H7 (cell line): ENCODE data around the gene PDLIM1. TPM values are rescaled to one million over a fixed set of nuclear protein-coding genes. Genes with fewer than 3 reads are reported as not detected.

Source experiments
- DNase-seq: peaks from one replicate; pipeline ENCODE4 v3.0.0; 2012
- H3K27me3 ChIP-seq: 2 replicates; pipeline ENCODE4 v1.6.0; 2011; ENCODE audit warnings: mild to moderate bottlenecking, low read length; ENCODE audit not compliant: control insufficient read depth, insufficient read depth
- H3K36me3 ChIP-seq: replicated peaks from 2 replicates; pipeline ENCODE4 v1.5.1; 2011; ENCODE audit warnings: low read length; ENCODE audit not compliant: control insufficient read depth, insufficient read depth
- H3K4me3 ChIP-seq: 2 replicates; pipeline ENCODE4 v1.5.1; 2011; ENCODE audit warnings: low read depth, mild to moderate bottlenecking, control low read depth, low read length, moderate library complexity; ENCODE audit not compliant: insufficient read depth
- total RNA-seq: library from RNA; depleted of rRNA; stranded (reverse); fragments of >200 nt; shearing (Covaris generic); gene quantifications from 2 replicates; pipeline ENCODE4 v1.2.3, GENCODE V29; 2014; rRNA removed

Gene PDLIM1
- total RNA-seq: 31.3 and 32.4 TPM in 2 replicates

DNA sequence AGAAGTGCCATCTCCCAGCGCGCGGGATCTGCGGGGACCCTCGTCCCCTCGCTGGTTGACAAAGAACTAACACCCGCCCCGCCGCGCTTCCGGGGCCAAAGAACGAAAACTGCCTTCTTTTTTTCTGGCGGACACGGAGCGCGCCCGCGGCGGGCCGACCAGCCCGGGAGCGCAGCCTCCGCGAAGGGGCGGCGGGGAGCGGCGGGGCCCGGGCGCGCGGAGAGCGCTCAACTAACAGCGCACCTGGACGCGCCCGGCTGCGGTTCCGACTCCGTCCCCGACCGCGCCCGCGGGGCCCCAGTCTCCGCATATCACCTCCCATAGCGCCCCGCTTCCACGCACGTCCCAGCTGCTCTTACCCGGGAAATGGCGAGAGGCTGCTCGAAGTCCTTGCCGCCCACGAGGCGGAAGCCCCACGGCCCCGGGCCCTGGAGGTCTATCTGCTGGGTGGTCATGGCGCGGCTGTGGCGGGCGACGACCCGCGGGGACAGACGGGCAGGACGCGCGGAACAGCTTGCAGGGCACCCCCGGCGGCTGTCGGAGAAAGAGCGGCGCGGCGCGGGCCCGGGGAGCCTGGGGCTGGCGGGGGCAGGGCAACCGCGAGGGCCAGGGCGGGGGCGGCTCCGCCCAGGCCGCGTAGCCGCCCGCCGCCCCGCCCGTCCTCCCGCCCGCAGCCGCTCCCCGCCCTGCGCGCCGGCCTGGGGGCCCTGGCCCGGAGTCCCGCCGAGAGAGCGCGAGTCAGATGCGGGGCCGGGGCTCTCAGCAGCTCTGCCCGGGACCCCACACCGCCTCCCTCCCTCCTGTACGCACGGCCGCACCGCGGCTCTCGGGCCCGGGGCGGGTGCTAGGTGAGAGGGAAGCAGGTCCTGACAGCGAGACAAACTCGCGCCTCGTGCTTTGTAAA lies at the start of gene PDLIM1:
TSS of gene PDLIM1 (minus strand) at position 543 of the 904 bp plus-strand sequence. CDS start at position 455, 88 bp downstream.
- H3K27me3 ChIP-seq: peaks cover 22% of the 10 kb centered on the region

GRCh38 chr10:95339863-95340262 lies 49.1 kb upstream of the PDLIM1 start:
- no peak for DNase-seq
- no peak overlapping the region for H3K4me3 ChIP-seq
- no peaks in the 10 kb centered on the region for H3K27me3 ChIP-seq
- H3K36me3 ChIP-seq: peaks cover 3% of the 10 kb centered on the region

More for the DNA sequence above, at the start of gene PDLIM1:
- peak within 1 kb of the TSS; percentile 96 for H3K4me3 ChIP-seq
- peak; percentile 95 for DNase-seq
- H3K36me3 ChIP-seq: peaks cover 3% of the 10 kb centered on the region; the same call in 1 of the 2 replicates

GRCh38 chr10:95337423-95338160 lies 46.8 kb upstream of the PDLIM1 start:
- no peaks in the 10 kb centered on the region for H3K27me3 ChIP-seq
- no peak overlapping the region for H3K4me3 ChIP-seq
- DNase-seq: no peak
- H3K36me3 ChIP-seq: peaks cover 3% of the 10 kb centered on the region

DNA sequence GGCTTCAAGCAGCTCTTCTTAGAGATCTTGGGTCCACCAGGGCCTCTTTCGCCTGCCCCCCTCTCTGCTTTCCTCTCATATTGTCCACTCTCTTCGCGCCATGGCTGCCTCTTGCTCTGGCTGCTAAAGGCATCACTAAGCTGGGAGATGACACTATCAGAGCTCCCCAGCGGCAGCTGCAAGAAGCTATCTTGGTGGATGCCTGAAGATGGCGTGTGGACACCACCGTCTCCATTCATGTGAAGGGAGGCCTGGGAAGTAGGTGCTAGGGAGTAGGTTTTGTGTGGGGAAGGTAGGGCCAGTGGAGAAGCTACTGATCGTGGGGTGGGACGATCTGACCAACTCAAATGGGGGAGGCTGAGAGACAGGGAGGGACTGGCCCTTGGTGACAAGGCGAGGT lies 45.9 kb upstream of the PDLIM1 start:
- Histone ChIP-seq H3K36me3 (peaks cover 3% of the 10 kb centered on the region), H3K4me3 (no peak overlapping the region), H3K27me3 (no peaks in the 10 kb centered on the region)
- DNase-seq: no peak

- Histone ChIP-seq H3K4me3 (no peak overlapping the region), H3K27me3 (no peaks in the 10 kb centered on the region)
- DNase-seq: no peak
Observed at GRCh38 chr10:95335933-95336699, 45.3 kb upstream of the PDLIM1 start.

DNA sequence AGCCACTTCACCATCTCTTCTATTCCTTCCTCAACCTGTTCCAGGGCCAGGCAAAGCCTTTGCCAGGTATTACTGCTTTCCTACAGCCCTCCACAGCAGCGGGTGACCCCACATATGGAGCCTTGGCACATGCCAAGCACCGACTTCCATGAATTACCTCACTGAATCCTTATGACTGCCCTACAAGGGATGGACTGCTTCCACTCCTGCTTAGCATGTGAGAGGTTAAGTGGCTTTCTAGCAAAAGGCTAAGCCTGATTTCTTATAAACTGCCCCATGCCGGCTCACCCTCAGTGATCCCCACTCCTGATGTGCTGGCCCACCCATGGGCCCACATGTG lies 44.0 kb upstream of the PDLIM1 start:
- Histone ChIP-seq H3K4me3 (no peak overlapping the region), H3K27me3 (no peaks in the 10 kb centered on the region), H3K36me3 (peaks cover 2% of the 10 kb centered on the region; the same call in 1 of the 2 replicates)
- no peak for DNase-seq

More at GRCh38 chr10:95335933-95336699, 45.3 kb upstream of the PDLIM1 start:
- peaks cover 3% of the 10 kb centered on the region for H3K36me3 ChIP-seq

DNA sequence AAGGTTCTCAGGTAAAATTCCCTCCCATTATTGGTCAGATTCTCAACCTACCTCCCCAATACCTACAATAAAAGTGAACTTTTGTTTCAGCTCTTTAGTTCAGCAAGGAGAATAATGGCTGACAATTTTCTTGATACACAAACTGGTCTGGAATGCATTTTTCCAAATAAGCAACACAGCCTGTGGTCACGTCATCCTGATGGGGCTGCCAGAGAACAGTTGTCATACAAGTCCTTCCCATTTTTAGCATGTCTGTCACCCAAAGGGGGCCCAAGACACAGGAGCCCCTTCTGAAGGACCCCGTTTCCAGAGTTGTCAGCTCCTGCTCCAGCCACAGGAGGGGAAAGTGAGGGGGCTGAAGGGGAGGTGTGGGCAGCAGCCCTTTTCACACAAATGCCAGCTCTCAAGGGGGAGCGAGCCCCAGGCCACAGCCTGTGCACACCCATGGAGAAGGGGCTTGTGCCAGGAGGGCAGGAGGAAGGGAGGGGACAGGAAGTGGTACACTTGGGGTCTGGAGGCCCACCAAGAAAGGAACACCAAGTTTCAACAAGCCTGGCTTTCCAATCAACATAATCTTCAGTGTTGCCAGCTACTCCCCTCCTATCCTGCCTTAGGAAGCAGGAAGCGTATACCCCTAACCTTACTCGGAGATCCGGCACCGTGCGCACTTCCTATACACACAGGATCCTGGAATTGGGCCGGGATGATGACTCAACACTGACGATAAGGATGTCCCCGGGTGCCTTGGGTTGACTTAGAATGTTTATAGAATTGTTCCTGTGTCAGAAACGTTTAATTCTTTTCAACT lies 43.4 kb upstream of the PDLIM1 start:
- H3K4me3 ChIP-seq: no peak overlapping the region
- H3K27me3 ChIP-seq: no peaks in the 10 kb centered on the region
- no peak for DNase-seq
- peaks cover 2% of the 10 kb centered on the region; the same call in 1 of the 2 replicates for H3K36me3 ChIP-seq

DNA sequence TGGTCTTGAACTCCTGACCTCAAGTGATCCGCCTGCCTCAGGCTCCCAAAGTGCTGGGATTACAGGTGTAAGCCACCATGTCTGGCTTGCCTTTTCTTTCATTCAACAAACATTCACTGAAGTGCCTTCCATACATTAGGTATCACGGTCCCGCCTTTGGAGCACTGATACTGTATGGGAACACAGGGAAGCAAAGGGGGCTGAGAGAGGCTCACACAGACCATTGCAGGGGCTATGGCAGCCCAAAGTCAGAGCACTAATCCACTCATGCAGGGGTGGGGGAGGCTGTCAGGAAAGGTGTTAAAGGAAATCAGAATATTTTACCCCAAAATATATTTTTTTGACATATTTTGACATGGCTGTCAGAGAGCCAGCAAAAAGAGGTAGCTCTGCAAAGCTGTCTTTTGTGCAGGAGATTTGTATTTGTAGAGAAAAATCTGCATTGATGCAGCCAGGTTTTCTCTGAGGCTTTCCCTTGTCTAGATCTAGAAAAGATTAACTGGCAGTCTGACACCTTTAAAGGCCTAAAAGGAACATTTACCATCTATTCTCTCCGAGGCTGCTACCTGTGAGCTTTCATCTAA lies 42.0 kb upstream of the PDLIM1 start:
- no peaks in the 10 kb centered on the region for H3K27me3 ChIP-seq
- H3K36me3 ChIP-seq: no peaks in the 10 kb centered on the region; the same call in 1 of the 2 replicates
- DNase-seq: no peak
- no peak overlapping the region for H3K4me3 ChIP-seq

DNA sequence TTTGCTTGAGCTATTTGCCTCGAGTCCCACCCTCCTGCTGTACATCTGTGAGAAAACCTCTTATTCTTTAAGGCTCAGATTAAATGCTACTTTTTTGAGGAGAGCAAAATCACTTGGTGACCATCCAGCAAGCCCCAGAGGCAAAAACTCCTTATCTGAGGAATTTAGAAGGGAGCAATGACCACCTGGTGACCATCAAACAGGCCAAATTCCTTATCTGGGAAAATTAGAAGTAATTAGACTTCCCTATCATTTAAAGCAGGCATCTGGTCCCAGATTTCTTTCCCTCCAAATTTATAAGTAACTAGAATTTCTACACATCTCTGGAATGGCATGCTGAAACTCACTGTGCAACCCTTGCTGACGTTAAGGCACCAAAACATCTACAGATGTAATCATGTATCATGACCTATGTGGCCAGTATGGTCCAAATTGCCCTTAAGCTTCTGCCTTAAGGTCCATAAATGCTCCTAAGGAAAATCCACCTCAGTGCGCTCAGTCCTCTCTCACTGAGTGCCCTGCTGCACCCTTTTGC lies 40.9 kb upstream of the PDLIM1 start:
- Histone ChIP-seq H3K4me3 (no peak overlapping the region), H3K27me3 (no peaks in the 10 kb centered on the region), H3K36me3 (no peaks in the 10 kb centered on the region; the same call in 1 of the 2 replicates)
- DNase-seq: no peak

DNA sequence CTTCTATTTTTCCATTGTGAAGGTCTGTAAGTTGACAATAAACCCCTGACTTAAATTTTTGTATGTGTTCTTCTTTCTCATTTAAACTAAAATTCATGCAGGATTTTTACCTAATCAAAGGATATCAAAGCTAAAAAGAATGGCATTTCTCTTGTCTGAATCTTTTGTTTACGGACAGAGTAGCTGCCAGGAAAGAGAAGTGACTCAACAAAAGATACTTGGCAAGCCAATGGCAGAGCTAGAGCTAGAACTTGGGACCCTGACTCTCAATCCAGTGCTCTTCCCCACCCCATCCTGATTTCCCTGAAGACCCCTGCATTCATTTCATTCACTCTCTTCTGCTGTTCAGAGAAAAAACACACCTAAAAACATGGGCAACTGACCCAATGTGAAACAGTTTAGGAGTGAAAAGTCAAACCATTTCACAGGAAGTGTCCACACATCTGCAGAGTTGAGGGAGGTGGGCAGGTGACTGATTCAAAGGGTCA lies 40.2 kb upstream of the PDLIM1 start:
- no peak for DNase-seq
- no peaks in the 10 kb centered on the region; the same call in 1 of the 2 replicates for H3K36me3 ChIP-seq
- H3K27me3 ChIP-seq: no peaks in the 10 kb centered on the region
- no peak overlapping the region for H3K4me3 ChIP-seq

DNA sequence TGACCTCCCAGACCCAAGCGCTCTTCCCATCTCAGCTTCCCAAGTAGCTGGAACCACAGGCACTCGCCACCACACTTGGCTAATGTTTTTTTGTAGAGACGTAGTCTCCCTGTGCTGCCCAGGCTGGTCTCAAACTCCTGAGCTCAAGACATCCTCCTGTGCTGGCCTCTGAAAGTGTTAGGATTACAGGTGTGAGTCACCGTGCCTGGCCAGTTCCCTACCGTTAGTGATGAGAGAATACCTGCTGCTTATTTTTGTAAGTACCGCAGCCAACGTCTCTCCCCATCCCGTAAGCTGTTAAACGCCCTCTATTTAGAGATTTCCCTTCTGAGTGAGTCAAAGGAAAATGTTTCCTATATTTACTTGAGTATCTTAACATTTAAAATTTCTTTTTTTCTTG lies 38.5 kb upstream of the PDLIM1 start:
- H3K27me3 ChIP-seq: no peaks in the 10 kb centered on the region
- no peaks in the 10 kb centered on the region for H3K36me3 ChIP-seq
- H3K4me3 ChIP-seq: no peak overlapping the region
- no peak for DNase-seq

DNA sequence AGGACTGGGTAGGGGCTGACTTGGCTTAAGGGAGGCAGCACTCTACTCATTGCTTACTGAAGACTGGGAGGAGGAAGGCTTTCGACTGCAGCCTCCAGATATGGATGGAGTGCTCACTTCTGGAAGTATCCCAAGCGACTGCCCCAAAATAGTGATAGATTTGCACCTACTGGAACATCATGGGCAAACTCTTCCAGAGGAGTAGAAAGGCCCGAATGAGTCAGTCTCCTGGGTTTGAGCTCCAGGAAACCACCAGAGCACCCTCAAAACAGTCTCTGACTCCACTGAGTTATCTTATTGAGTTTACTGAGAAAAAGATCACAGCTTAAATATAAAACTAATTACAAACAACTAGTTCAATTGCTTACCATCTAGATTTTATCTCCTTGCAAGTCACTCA lies 37.2 kb upstream of the PDLIM1 start:
- DNase-seq: no peak
- H3K36me3 ChIP-seq: no peaks in the 10 kb centered on the region
- no peak overlapping the region for H3K4me3 ChIP-seq
- no peaks in the 10 kb centered on the region for H3K27me3 ChIP-seq

DNA sequence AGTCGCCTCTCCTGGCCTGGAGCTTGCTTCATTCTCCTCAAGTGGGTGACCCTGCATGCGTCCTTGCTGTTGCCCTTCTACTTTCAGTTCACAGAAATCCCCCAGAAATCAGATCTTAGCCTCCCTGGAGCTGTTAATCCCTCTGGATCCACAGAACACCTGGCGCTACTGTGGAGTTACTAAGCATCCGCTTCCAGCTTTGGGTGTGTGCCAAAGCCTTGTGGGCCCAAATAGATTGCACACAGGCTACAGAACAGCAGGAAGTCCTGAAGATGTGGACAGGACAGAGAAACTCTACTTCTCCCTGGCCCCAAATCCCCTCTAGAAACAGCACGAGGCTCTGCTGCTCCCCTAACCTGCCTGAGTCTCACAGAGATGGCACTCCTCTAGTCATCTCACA lies 36.6 kb upstream of the PDLIM1 start:
- Histone ChIP-seq H3K4me3 (no peak overlapping the region), H3K36me3 (no peaks in the 10 kb centered on the region), H3K27me3 (no peaks in the 10 kb centered on the region)
- no peak for DNase-seq
